CD4-positive, alpha-beta memory T cell (primary cell): ENCODE results near the gene SLC25A13. TPM values are rescaled to one million over a fixed set of nuclear protein-coding genes. Genes with fewer than 3 reads are reported as not detected.

ENCODE experiments used
- CTCF ChIA-PET: fragments of 350-600 bp; sonication (Branson Sonifier 250); formaldehyde crosslinking; loops from one replicate; lab custom pipeline; 2021; ENCODE audit warnings: inconsistent platforms; ENCODE audit not compliant: partially characterized antibody; lab: Charles Lee
- POLR2A ChIA-PET: fragments of 350-600 bp; sonication (Branson Sonifier 250); formaldehyde crosslinking; loops from one replicate; lab custom pipeline; 2021; ENCODE audit not compliant: partially characterized antibody; lab: Charles Lee
- DNase-seq, 5 donors: peaks; one replicate each; pipeline versions ENCODE4 v3.0.0 to v3.0.0-alpha.2; 2020 to 2022; ENCODE audit warnings: mixed read lengths in 1 of 5
- H3K27ac ChIP-seq: one replicate; pipeline ENCODE4 v1.7.0; 2013; ENCODE audit warnings: low read depth, low read length
- H3K27me3 ChIP-seq: 2 replicates; pipeline ENCODE4 v1.7.0; 2013; ENCODE audit warnings: mild to moderate bottlenecking, low read length, moderate library complexity; ENCODE audit not compliant: insufficient read depth
- H3K36me3 ChIP-seq: 2 replicates; pipeline ENCODE4 v1.7.0; 2013; ENCODE audit warnings: mild to moderate bottlenecking, low read length, moderate library complexity; ENCODE audit not compliant: insufficient read depth
- H3K4me1 ChIP-seq: 2 replicates; pipeline ENCODE4 v1.7.0; 2013; ENCODE audit warnings: mild to moderate bottlenecking, low read length, moderate library complexity; ENCODE audit not compliant: insufficient read depth
- H3K4me3 ChIP-seq, 2 donors: one replicate each; pipeline ENCODE4 v1.7.0; 2013; ENCODE audit warnings: low read length in 2 of 2, mild to moderate bottlenecking in 1 of 2
- H3K9me3 ChIP-seq, 2 donors: one replicate each; pipeline ENCODE4 v1.7.0; 2013; ENCODE audit warnings: low read length in 2 of 2, control low read depth in 1 of 2; ENCODE audit not compliant: control insufficient read depth in 1 of 2
- H3K27ac Mint-ChIP-seq, 7 donors: one replicate each; pipeline ENCODE4 v1.8.0; 2020 to 2021; ENCODE audit warnings: mixed read lengths in 7 of 7, mild to moderate bottlenecking in 6 of 7, inconsistent platforms in 3 of 7, moderate library complexity in 3 of 7
- H3K27me3 Mint-ChIP-seq, 2 donors: one replicate each; pipeline ENCODE4 v1.8.0; 2020 to 2021; ENCODE audit warnings: mixed read lengths in 2 of 2
- H3K36me3 Mint-ChIP-seq, 2 donors: one replicate each; pipeline ENCODE4 v1.8.0; 2020 to 2021; ENCODE audit warnings: mixed read lengths in 2 of 2, inconsistent platforms in 1 of 2, mild to moderate bottlenecking in 1 of 2
- H3K4me1 Mint-ChIP-seq, 4 donors: one replicate each; pipeline ENCODE4 v1.8.0; 2020 to 2021; ENCODE audit warnings: mixed read lengths in 4 of 4, mild to moderate bottlenecking in 1 of 4
- H3K4me3 Mint-ChIP-seq, 8 donors: one replicate each; pipeline ENCODE4 v1.8.0; 2020 to 2021; ENCODE audit warnings: mixed read lengths in 8 of 8, mild to moderate bottlenecking in 7 of 8, moderate library complexity in 6 of 8, inconsistent platforms in 3 of 8
- H3K9me3 Mint-ChIP-seq, 8 donors: one replicate each; pipeline ENCODE4 v1.8.0; 2020 to 2021; ENCODE audit warnings: mixed read lengths in 8 of 8, mild to moderate bottlenecking in 5 of 8, inconsistent platforms in 3 of 8, moderate library complexity in 1 of 8
- intact Hi-C: fragments of 100-400 bp; cut with micrococcal nuclease; formaldehyde crosslinking; loops from one replicate; pipeline ENCODE4 v1.15.1; 2023
- polyA plus RNA-seq, 2 donors: library from polyadenylated mRNA; unstranded; fragments of 300-500 nt; fragmentation: Illumina TruSeq; gene quantifications; one replicate each; pipeline ENCODE4 v1.2.3, GENCODE V29; 2021
- total RNA-seq, 2 experiments: library from RNA; stranded (reverse); gene quantifications; one replicate each; pipeline ENCODE4 v1.2.3, GENCODE V29; 2021

SLC25A13 gene
- total and polyA plus RNA-seq, 4 experiments from 2014 or later, result 5.2 to 12.2 (median 8.2) TPM

DNA sequence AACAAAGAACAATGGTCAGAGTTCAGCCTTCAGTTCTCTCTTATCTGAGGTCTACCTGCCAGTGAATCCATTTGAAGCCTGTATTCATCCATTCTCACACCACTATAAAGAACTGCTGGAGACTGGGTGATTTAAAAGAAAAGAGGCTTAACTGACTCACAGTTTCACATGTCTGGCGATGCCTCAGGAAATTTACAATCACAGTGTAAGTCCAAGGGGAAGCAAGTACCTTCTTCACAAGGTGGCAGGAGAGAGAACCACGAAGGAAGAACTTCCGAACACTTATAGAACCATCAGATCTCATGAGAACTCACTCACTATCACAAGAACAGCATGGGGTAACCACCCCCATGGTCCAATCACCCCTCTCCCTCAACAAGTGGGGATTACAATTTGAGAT is 33.0 kb upstream of the SLC25A13 start:
- no peaks in the 10 kb centered on the region for H3K9me3 ChIP-seq
- Mint-ChIP-seq H3K27ac (peak overlapping the region in 1 of 7 donors; percentile 52), H3K9me3 (peaks cover 0 to 2% (median 0%) of the 10 kb centered on the region in 8 donors), H3K4me1 (no peaks in the 10 kb centered on the region), H3K4me3 (no peak overlapping the region), H3K27me3 (peaks cover 0 to 5% of the 10 kb centered on the region in 2 donors), H3K36me3 (no peaks in the 10 kb centered on the region)
- H3K4me1 ChIP-seq, result no peaks in the 10 kb centered on the region
- intact Hi-C loops, result no loop called here
- H3K27ac ChIP-seq, result no peak overlapping the region
- no peak overlapping the region for H3K4me3 ChIP-seq
- H3K36me3 ChIP-seq, result no peaks in the 10 kb centered on the region
- no peaks in the 10 kb centered on the region for H3K27me3 ChIP-seq
- ChIA-PET CTCF (no interaction called here), POLR2A (no interaction called here)
- DNase-seq, result no peak

DNA sequence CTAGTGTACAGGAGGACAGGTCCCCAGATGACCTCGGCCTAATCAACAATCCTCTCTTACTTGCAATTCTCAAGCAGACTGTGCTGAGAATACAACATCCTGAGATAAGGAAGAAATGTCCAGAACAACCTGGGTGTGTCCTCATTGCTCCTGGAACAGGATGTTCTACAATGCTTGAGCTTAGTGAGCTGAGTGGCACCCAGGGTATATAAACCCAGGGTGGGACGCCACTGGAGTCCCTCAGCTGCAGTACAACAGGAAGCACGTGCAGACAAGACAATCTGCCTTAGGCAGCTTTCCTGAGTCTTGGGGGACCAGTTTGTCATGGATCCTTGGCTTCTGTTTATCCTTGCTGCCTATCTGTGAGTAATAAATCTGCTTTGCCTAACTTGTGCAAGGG is 27.7 kb upstream of the SLC25A13 start:
- Histone ChIP-seq H3K36me3 (no peaks in the 10 kb centered on the region), H3K27ac (no peak overlapping the region), H3K4me1 (no peaks in the 10 kb centered on the region), H3K4me3 (no peak overlapping the region), H3K9me3 (no peaks in the 10 kb centered on the region), H3K27me3 (no peaks in the 10 kb centered on the region)
- H3K36me3 Mint-ChIP-seq, result no peaks in the 10 kb centered on the region
- peaks cover 8 to 9% of the 10 kb centered on the region in 2 donors for H3K27me3 Mint-ChIP-seq
- H3K9me3 Mint-ChIP-seq, result peaks cover 0 to 4% (median 0%) of the 10 kb centered on the region in 8 donors
- DNase-seq, result no peak
- peak overlapping the region in 1 of 7 donors; percentile 18 for H3K27ac Mint-ChIP-seq
- ChIA-PET CTCF (no interaction called here), POLR2A (no interaction called here)
- no peak overlapping the region for H3K4me3 Mint-ChIP-seq
- no peaks in the 10 kb centered on the region for H3K4me1 Mint-ChIP-seq
- intact Hi-C loops, result no loop called here

DNA sequence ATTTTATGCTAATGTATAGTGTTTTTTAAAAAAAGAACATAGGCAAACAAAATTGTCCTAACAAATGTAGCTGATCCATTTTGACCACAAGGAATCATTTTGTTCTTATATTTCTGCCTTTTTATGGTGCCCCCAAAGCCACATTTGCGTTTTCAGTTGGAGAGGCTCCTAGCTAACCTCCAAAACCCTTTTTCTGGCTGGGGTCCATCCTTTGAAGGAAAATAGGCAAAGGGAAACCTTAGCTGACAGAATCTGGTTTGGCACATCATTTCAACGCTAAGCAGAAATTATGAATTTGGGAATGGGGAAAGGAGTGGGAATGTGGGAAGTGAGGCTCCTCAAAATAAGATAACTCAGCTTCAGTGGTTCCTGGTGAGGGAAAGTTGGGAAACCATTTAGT is 25.6 kb upstream of the SLC25A13 start:
- no peak overlapping the region for H3K27ac ChIP-seq
- no peaks in the 10 kb centered on the region for H3K36me3 ChIP-seq
- peaks cover 11 to 18% of the 10 kb centered on the region in 2 donors for H3K27me3 Mint-ChIP-seq
- no peaks in the 10 kb centered on the region for H3K4me1 ChIP-seq
- no peak for DNase-seq
- ChIA-PET CTCF (interaction anchor here (1.1 kb wide), 1 partner anchor 10 kb away, joined by 3 read pairs; no protein-coding TSS in a partner anchor), POLR2A (no interaction called here)
- peaks cover 0 to 4% (median 0%) of the 10 kb centered on the region in 8 donors for H3K9me3 Mint-ChIP-seq
- no peaks in the 10 kb centered on the region for H3K4me1 Mint-ChIP-seq
- H3K27me3 ChIP-seq, result no peaks in the 10 kb centered on the region
- no peaks in the 10 kb centered on the region for H3K9me3 ChIP-seq
- H3K4me3 ChIP-seq, result no peak overlapping the region
- no peak overlapping the region for H3K4me3 Mint-ChIP-seq
- H3K27ac Mint-ChIP-seq, result no peak overlapping the region
- intact Hi-C loops, result no loop called here
- no peaks in the 10 kb centered on the region for H3K36me3 Mint-ChIP-seq

DNA sequence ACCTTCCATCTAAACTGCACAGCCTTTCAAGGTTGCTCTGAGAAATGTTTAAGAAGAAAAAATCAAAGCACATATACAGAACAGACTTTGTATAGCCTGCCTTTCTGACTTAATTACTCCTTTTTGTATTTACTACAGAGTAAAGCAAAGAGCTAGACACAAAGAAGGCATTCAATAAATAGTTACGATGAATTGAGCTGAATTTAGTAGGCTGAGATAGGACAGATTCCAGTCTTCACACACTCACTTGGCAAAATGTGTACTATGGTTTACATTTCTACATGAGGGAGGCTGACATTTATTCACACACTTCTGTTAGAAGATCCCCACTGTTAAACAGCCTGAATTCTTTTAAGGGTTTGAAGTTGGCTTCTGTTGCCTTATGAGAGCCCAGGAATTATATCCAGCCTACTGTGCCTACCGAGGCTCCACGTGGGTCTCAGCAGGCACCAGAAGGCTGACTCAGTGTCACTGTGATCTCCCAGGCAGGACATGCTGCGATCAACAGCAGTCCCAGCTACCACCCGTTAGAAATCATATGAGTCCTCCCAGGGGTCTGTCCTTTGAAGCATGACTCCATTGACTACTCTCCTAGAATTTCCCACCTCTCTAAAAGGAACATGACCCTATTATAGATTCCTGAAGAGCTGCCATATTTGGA is 24.5 kb upstream of the SLC25A13 start:
- H3K4me1 Mint-ChIP-seq, result no peaks in the 10 kb centered on the region
- Histone ChIP-seq H3K4me1 (no peaks in the 10 kb centered on the region), H3K36me3 (no peaks in the 10 kb centered on the region), H3K27me3 (no peaks in the 10 kb centered on the region), H3K9me3 (no peaks in the 10 kb centered on the region), H3K4me3 (no peak overlapping the region), H3K27ac (no peak overlapping the region)
- H3K4me3 Mint-ChIP-seq, result no peak overlapping the region
- DNase-seq, result no peak
- H3K27ac Mint-ChIP-seq, result no peak overlapping the region
- no peaks in the 10 kb centered on the region for H3K36me3 Mint-ChIP-seq
- peaks cover 0 to 4% (median 0%) of the 10 kb centered on the region in 8 donors for H3K9me3 Mint-ChIP-seq
- peaks cover 9 to 22% of the 10 kb centered on the region in 2 donors for H3K27me3 Mint-ChIP-seq
- intact Hi-C loops, result no loop called here
- CTCF ChIA-PET, result no interaction called here
- POLR2A ChIA-PET, result no interaction called here

DNA sequence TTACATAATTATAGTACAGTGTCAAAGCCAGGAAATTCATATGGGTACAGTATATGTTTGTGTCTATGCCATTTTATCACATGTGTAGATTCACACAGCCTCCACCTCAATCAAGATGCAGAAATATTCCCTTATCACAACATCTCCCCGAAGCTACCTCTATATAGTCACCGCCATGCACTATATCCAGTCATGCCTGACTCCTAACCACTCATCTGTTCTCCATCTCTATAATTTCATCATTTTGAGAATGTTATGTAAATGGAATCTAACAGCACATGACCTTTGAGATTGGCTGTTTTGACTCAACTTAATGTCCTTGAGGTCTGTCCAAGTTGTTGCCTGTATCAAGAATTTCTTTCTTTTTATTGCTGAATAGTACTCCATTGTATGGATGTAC is 22.3 kb upstream of the SLC25A13 start:
- POLR2A ChIA-PET, result no interaction called here
- no peak overlapping the region for H3K27ac Mint-ChIP-seq
- H3K4me1 Mint-ChIP-seq, result no peaks in the 10 kb centered on the region
- H3K36me3 Mint-ChIP-seq, result no peaks in the 10 kb centered on the region
- Histone ChIP-seq H3K9me3 (no peaks in the 10 kb centered on the region), H3K4me3 (no peak overlapping the region), H3K27ac (no peak overlapping the region), H3K36me3 (no peaks in the 10 kb centered on the region), H3K27me3 (no peaks in the 10 kb centered on the region), H3K4me1 (no peaks in the 10 kb centered on the region)
- intact Hi-C loops, result no loop called here
- H3K9me3 Mint-ChIP-seq, result peaks cover 0 to 2% (median 0%) of the 10 kb centered on the region in 8 donors
- H3K27me3 Mint-ChIP-seq, result peaks cover 17 to 30% of the 10 kb centered on the region in 2 donors
- no peak for DNase-seq
- CTCF ChIA-PET, result no interaction called here
- H3K4me3 Mint-ChIP-seq, result no peak overlapping the region

DNA sequence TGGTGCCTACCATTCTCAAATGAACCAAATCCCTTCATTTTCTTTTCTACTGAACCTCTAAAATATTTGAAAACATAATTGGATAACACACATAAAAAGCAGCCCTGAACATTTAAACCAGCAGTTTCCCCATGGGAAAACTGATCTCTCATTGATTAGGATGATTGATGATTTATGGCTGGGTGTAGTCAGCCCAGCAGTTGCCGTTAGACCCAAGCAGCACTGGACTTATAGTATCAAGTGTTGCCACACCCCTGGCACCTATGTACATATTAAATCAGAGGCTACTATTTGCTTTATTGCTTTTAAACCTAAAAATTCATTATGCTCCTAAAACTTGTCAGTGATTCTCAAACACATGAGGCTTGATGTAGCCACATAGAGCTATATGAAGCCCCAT is 20.2 kb upstream of the SLC25A13 start:
- Mint-ChIP-seq H3K4me1 (no peaks in the 10 kb centered on the region), H3K27me3 (peaks cover 17 to 30% of the 10 kb centered on the region in 2 donors), H3K9me3 (peaks cover 0 to 2% (median 0%) of the 10 kb centered on the region in 8 donors), H3K36me3 (no peaks in the 10 kb centered on the region), H3K4me3 (no peak overlapping the region), H3K27ac (no peak overlapping the region)
- POLR2A ChIA-PET, result no interaction called here
- intact Hi-C loops, result no loop called here
- Histone ChIP-seq H3K4me1 (no peaks in the 10 kb centered on the region), H3K27me3 (no peaks in the 10 kb centered on the region), H3K36me3 (no peaks in the 10 kb centered on the region), H3K27ac (no peak overlapping the region), H3K4me3 (no peak overlapping the region), H3K9me3 (no peaks in the 10 kb centered on the region)
- CTCF ChIA-PET, result no interaction called here
- no peak for DNase-seq

DNA sequence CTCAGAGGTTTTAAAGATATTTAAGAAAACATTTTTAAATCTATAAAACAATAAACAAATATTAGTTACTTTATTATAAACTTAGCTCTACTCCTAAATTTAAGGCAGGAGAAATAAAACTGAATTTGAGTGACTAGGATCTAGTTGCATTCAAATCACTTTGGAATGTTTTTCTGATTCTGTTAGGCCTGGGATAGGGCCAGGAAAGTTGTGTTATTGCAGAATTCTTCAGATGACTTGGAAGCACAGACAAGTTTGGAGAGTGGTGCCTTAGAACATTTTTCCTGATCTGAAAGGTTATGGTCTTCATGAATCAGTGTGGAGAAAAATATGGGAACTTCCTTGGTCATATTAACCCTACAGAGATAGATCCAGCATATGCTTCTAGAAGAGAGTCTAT is 15.6 kb upstream of the SLC25A13 start:
- intact Hi-C loops, result no loop called here

More for the DNA sequence above, 15.6 kb upstream of the SLC25A13 start:
- Histone ChIP-seq H3K4me1 (no peaks in the 10 kb centered on the region), H3K4me3 (no peak overlapping the region), H3K9me3 (no peaks in the 10 kb centered on the region), H3K27me3 (no peaks in the 10 kb centered on the region), H3K27ac (no peak overlapping the region), H3K36me3 (no peaks in the 10 kb centered on the region)
- Mint-ChIP-seq H3K27me3 (peaks cover 10 to 19% of the 10 kb centered on the region in 2 donors), H3K9me3 (peaks cover 0 to 3% (median 0%) of the 10 kb centered on the region in 8 donors), H3K27ac (no peak overlapping the region), H3K36me3 (no peaks in the 10 kb centered on the region), H3K4me1 (no peaks in the 10 kb centered on the region), H3K4me3 (no peak overlapping the region)
- CTCF ChIA-PET, result no interaction called here
- DNase-seq, result no peak
- POLR2A ChIA-PET, result no interaction called here
